Osteoblast (primary cell): ENCODE data around the gene TCF7L2. TPM values are rescaled to one million over a fixed set of nuclear protein-coding genes. Genes with fewer than 3 reads are reported as not detected.
A peak's percentile ranks its signal among the peaks of the same experiment; 100 is the strongest.

Experiments used
- DNase-seq: peaks from one replicate; pipeline ENCODE4 v3.0.0; 2011; ENCODE audit warnings: low spot score, mixed read lengths; ENCODE audit not compliant: insufficient read length; ENCODE audit errors: missing footprints
- H2AFZ ChIP-seq: 2 replicates; pipeline ENCODE4 v1.6.0; 2011; ENCODE audit warnings: mild to moderate bottlenecking, low read length
- H3K27ac ChIP-seq: 2 replicates; pipeline ENCODE4 v1.5.1; 2011; ENCODE audit warnings: mild to moderate bottlenecking, low read depth, low read length, moderate library complexity
- H3K27me3 ChIP-seq: 2 replicates; pipeline ENCODE4 v1.6.0; 2012; ENCODE audit warnings: mild to moderate bottlenecking, control low read depth, inconsistent platforms, low read length, moderate library complexity; ENCODE audit not compliant: insufficient read depth
- H3K36me3 ChIP-seq: 2 replicates; pipeline ENCODE4 v1.5.1; 2011; ENCODE audit warnings: mild to moderate bottlenecking, low read length, control low read depth, moderate library complexity; ENCODE audit not compliant: insufficient read depth
- H3K4me1 ChIP-seq: 2 replicates; pipeline ENCODE4 v1.5.1; 2011; ENCODE audit warnings: mild to moderate bottlenecking, low read length, control low read depth, moderate library complexity; ENCODE audit not compliant: insufficient read depth
- H3K4me2 ChIP-seq: 2 replicates; pipeline ENCODE4 v1.6.0; 2011; ENCODE audit warnings: mild to moderate bottlenecking, low read length; ENCODE audit not compliant: insufficient read depth
- H3K4me3 ChIP-seq: fragments of 200-600 bp; sonication (generic); 3 replicates; pipeline ENCODE4 v1.5.1; 2012; ENCODE audit warnings: mild to moderate bottlenecking, low read length, inconsistent platforms; ENCODE audit not compliant: insufficient read depth
- H3K79me2 ChIP-seq: 2 replicates; pipeline ENCODE4 v1.6.0; 2012; ENCODE audit warnings: mild to moderate bottlenecking, low read length, control low read depth, inconsistent platforms; ENCODE audit not compliant: insufficient read depth
- H3K9me3 ChIP-seq: 2 replicates; pipeline ENCODE4 v1.5.1; 2011; ENCODE audit warnings: low read depth, low read length, control low read depth
- H4K20me1 ChIP-seq: 2 replicates; pipeline ENCODE4 v1.6.0; 2012; ENCODE audit warnings: mild to moderate bottlenecking, low read length, control low read depth; ENCODE audit not compliant: insufficient read depth
- total RNA-seq: library from RNA; depleted of rRNA; stranded (reverse); fragments of >200 nt; gene quantifications from 2 replicates; pipeline ENCODE4 v1.2.3, GENCODE V29; 2012
- TF ChIP-seq, protein P1 (sequence below): IDR thresholded peaks from 2 replicates; pipeline ENCODE4 v1.5.1; 2011; ENCODE audit warnings: mild to moderate bottlenecking, low read depth, low read length, moderate library complexity; ENCODE audit errors: extremely low read depth

TCF7L2 gene
- total RNA-seq, 1 donor = 9.0 TPM

GRCh38 chr10:113019096-113019495 lies 69.0 kb downstream of the TCF7L2 start:
- no peak overlapping the region for H3K27ac ChIP-seq
- no peaks in the 10 kb centered on the region for H3K27me3 ChIP-seq
- no peaks in the 10 kb centered on the region for H3K36me3 ChIP-seq
- peaks cover 55% of the 10 kb centered on the region for H4K20me1 ChIP-seq
- no peak overlapping the region for H3K4me2 ChIP-seq
- DNase-seq = no peak
- H3K9me3 ChIP-seq = no peaks in the 10 kb centered on the region
- TF ChIP-seq, protein P1, sequence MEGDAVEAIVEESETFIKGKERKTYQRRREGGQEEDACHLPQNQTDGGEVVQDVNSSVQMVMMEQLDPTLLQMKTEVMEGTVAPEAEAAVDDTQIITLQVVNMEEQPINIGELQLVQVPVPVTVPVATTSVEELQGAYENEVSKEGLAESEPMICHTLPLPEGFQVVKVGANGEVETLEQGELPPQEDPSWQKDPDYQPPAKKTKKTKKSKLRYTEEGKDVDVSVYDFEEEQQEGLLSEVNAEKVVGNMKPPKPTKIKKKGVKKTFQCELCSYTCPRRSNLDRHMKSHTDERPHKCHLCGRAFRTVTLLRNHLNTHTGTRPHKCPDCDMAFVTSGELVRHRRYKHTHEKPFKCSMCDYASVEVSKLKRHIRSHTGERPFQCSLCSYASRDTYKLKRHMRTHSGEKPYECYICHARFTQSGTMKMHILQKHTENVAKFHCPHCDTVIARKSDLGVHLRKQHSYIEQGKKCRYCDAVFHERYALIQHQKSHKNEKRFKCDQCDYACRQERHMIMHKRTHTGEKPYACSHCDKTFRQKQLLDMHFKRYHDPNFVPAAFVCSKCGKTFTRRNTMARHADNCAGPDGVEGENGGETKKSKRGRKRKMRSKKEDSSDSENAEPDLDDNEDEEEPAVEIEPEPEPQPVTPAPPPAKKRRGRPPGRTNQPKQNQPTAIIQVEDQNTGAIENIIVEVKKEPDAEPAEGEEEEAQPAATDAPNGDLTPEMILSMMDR = no peak
- no peaks in the 10 kb centered on the region for H3K4me1 ChIP-seq
- H2AFZ ChIP-seq = no peak overlapping the region
- peaks cover 47% of the 10 kb centered on the region for H3K79me2 ChIP-seq
- H3K4me3 ChIP-seq = no peak overlapping the region

GRCh38 chr10:113019692-113020474 lies 69.8 kb downstream of the TCF7L2 start:
- DNase-seq = no peak
- H3K4me3 ChIP-seq = no peak overlapping the region
- H3K9me3 ChIP-seq = no peaks in the 10 kb centered on the region
- TF ChIP-seq, protein P1 = no peak
- no peaks in the 10 kb centered on the region for H3K27me3 ChIP-seq
- H3K4me1 ChIP-seq = no peaks in the 10 kb centered on the region
- H2AFZ ChIP-seq = no peak overlapping the region
- no peak overlapping the region for H3K4me2 ChIP-seq
- H3K36me3 ChIP-seq = no peaks in the 10 kb centered on the region
- H3K79me2 ChIP-seq = peaks cover 45% of the 10 kb centered on the region
- no peak overlapping the region for H3K27ac ChIP-seq
- H4K20me1 ChIP-seq = peaks cover 55% of the 10 kb centered on the region

DNA sequence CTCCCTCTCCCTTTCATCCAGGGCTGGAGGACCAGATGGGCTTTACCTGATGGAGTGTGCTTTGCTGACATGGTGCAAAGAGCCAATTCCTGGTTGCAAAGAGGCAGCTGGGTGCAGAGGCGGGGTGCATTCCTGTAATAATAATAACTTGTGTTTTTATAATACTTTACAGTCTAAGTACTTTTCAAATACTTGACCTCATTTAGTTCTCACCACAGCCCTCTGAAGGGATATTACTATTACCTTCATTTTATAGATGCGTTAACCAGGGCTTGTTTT lies 70.4 kb downstream of the TCF7L2 start:
- H3K27ac ChIP-seq = no peak overlapping the region
- H3K4me3 ChIP-seq = no peak overlapping the region
- no peak for DNase-seq
- no peaks in the 10 kb centered on the region for H3K27me3 ChIP-seq
- H3K36me3 ChIP-seq = no peaks in the 10 kb centered on the region
- TF ChIP-seq, protein P1 = no peak
- H2AFZ ChIP-seq = no peak overlapping the region
- H3K4me1 ChIP-seq = no peaks in the 10 kb centered on the region
- H3K9me3 ChIP-seq = no peaks in the 10 kb centered on the region
- peaks cover 56% of the 10 kb centered on the region for H4K20me1 ChIP-seq
- no peak overlapping the region for H3K4me2 ChIP-seq
- H3K79me2 ChIP-seq = peaks cover 45% of the 10 kb centered on the region

GRCh38 chr10:113020838-113021237 lies 70.8 kb downstream of the TCF7L2 start:
- TF ChIP-seq, protein P1 = no peak
- H3K9me3 ChIP-seq = no peaks in the 10 kb centered on the region
- DNase-seq = peak; percentile 74
- no peak overlapping the region for H3K4me3 ChIP-seq
- H3K27ac ChIP-seq = no peak overlapping the region
- H2AFZ ChIP-seq = no peak overlapping the region
- H3K79me2 ChIP-seq = peaks cover 43% of the 10 kb centered on the region
- no peaks in the 10 kb centered on the region for H3K27me3 ChIP-seq
- no peaks in the 10 kb centered on the region for H3K36me3 ChIP-seq
- H4K20me1 ChIP-seq = peaks cover 51% of the 10 kb centered on the region
- no peaks in the 10 kb centered on the region for H3K4me1 ChIP-seq
- no peak overlapping the region for H3K4me2 ChIP-seq
